ENCODE measurements around the gene ETV6.

The ETV6 gene

DNA sequence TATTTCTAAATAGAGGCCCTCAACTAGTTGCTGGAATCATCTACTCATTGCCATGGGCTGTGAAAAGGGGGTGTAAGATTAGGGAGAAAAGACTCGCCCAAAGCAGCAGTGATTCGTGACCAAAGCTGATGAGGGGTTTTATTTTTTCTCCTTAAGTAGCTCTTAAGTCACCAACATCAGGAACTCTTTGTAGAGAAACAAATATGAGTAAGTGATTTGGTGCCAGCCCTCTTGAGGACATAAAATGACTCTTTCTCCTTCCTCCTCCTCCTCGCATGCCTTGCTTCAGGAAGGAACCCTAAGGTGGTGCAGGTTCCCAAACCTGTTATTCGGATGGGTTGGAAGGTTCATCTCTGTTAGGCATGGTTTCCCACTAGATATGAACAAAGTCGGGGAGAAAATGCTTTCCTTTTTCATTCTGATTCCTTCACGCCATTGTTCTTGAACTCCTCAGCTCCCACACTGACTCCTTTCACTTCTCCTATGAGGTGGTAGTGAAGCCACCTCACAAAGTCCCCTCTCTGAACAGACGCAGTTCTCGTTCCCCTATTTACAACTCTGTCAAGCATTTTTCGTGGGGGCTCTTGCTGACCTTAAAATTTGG is 113.4 kb downstream of the ETV6 start:
- no peak for DNase-seq

GRCh38 chr12:11763760-11764520 is 114.5 kb downstream of the ETV6 start:
- no peak for DNase-seq

- DNase-seq: no peak
Observed at GRCh38 chr12:11764837-11765236, 115.4 kb downstream of the ETV6 start.

DNA sequence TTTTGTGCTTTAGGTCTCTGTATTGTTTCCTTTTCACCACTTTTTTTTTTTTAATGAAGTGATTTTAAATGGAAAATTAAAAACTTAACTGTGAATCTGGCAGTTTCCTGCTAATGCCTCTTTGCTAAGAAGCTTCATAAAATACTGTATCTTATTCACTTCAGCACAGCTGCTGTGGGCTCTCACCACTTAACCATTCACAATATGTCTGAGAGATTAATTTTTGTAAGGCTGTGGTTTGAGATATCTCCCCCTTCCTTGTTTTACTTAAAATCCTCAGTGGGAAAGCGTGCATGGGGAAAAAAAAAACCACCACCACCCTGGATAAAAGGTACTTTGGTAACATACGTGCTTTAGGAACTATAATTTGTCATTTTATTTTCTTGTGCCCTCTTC is 115.9 kb downstream of the ETV6 start:
- DNase-seq: no peak

- DNase-seq: no peak
Observed at GRCh38 chr12:11765817-11766794, 116.6 kb downstream of the ETV6 start.

- no peak for DNase-seq
Observed at GRCh38 chr12:11767029-11767724, 117.7 kb downstream of the ETV6 start.

GRCh38 chr12:11767798-11768197 is 118.3 kb downstream of the ETV6 start:
- no peak for DNase-seq

- no peak for DNase-seq
Observed at GRCh38 chr12:11768233-11768965, 118.9 kb downstream of the ETV6 start.

DNA sequence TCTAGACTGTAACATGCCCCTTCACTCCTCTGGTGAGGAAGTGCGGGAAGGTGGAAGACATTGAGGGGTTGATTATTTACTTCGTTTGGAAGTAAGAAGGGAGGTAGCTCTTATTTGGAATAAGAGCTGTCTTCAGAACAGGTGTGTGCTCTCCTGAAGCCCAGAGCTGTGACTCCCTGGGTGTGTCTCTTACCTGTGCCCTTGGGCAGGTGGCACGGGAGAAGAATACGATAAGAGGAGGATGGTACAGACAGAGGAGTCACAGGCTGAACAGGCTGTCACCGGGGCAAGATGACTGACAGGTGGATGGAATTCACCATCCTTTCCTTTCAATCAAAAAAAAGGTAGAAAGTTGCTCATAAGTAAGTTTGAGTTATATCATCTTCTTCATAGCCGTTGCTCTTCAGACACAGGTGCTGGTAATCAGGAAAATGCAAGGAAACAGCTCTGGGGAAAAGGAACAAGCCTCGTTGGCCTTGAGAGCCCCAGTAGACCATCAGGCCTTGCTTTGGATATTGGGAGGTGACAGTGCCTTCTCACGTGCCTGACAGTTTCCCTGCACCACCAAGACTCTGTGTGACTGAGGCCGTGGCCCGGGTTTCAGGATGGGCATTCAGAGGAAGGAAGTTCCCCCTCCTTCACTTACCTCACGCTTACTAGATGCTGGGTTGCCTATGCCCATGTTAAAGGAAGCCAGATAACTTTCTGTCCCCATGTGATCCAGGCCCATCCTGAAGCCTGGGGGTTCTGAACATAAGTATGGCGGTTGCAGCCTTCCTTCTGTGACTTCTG is 120.4 kb downstream of the ETV6 start:
- DNase-seq: no peak

DNA sequence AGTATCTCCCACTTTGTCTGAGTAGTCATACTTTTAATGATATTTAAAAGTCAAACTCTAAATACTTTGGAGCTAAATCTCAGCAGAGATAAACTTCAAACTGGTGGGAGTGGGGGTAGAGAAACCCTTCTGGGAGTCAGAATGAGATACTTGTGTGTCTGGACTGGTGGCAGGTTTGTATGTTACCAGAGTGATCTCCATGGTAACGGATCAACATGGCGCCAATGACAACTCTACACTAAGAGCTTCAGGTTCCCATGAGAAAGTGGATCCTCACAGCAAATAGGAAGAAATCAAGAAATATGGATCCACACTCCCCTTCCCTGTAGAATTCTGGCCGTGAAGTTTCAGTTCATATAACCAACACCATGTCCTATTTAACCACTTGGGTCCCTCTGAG is 121.9 kb downstream of the ETV6 start:
- no peak for DNase-seq

- no peak for DNase-seq
Observed at GRCh38 chr12:11771895-11772502, 122.5 kb downstream of the ETV6 start.

DNA sequence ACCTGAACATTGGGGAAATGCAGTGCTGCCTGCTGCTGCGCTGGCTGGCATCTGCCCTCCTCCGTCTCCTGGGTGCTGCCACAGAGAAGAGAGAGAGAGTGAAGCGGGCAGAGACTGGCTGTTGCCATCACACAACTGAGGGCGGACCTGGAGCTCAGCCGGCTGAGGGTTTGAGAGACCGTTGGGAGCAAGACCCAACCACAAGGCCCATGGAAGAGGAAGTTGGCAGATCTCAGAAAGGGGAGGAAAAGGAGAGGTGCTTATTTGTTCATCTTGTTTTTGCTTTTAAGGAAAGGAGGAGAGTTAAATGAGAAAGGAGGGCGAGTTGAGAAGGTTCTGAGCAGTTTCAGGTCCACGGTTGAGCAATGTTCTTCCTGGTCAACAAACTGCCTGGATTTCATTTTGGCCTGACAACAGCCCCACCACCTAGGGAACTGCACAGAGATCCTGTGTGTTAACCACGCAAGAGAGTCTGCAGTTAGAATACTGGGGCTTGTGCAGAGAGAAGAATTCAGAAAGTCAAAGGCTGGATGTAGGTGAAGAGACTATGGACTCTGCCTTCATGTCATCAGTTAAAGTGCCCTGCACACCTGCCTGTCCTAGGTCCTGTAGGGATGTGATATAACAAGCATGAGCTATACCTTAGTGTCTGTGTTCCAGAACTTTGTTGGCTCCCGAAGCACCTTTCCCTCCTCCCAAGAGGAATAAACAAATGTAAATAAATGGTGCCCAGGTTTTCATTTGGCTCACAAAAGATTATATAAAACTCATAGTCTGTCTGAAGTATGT is 124.6 kb downstream of the ETV6 start:
- no peak for DNase-seq

- no peak for DNase-seq
Observed at GRCh38 chr12:11774821-11775220, 125.3 kb downstream of the ETV6 start.

- DNase-seq: no peak
Observed at GRCh38 chr12:11776316-11776715, 126.8 kb downstream of the ETV6 start.

DNA sequence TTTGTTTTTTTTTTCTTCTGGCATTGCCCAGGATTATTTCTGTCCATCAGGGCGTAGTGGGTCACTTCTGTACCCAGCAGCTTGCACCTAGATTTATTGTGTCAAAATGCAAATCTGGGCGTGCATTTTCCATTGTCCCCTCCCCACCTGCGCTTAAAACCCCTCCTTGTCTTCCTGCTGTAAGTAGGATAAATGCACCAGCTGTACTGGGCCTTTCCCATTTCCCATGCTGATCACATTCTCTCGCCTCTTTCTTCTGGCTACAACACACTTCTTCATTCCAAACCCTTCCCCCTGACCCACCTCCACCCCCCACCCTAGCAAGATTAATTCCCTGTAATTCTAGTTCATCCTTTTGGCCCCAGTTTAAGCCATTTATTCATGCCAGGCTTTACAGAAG is 128.0 kb downstream of the ETV6 start:
- no peak for DNase-seq

- no peak for DNase-seq
Observed at GRCh38 chr12:11777962-11778361, 128.5 kb downstream of the ETV6 start.

- no peak for DNase-seq
Observed at GRCh38 chr12:11778713-11779685, 129.5 kb downstream of the ETV6 start.

GRCh38 chr12:11780521-11781101 is 131.1 kb downstream of the ETV6 start:
- no peak for DNase-seq
